H1 (cell line): ENCODE results near the gene LLPH. TPM values are rescaled to one million over a fixed set of nuclear protein-coding genes. Genes with fewer than 3 reads are reported as not detected.
A peak's percentile ranks its signal among the peaks of the same experiment; 100 is the strongest.

Experiments used
- PHF8 ChIP-seq: fragments of 200-600 bp; sonication (generic); conservative IDR thresholded peaks from 2 replicates; pipeline ENCODE4 v1.7.1; 2012; ENCODE audit warnings: low read depth, mild to moderate bottlenecking, inconsistent platforms, low read length, moderate library complexity
- RFX5 ChIP-seq: IDR thresholded peaks from 2 replicates; pipeline ENCODE4 v1.6.1; 2011; ENCODE audit warnings: low read depth, low read length, improper control_type of control experiment, borderline replicate concordance
- polyA plus RNA-seq, 7 experiments: library from polyadenylated mRNA; depleted of rRNA in 3 of 7; stranded (reverse) in 5 of 7; unstranded in 2 of 7; fragments of >200 nt in 5 of 7; fragments of 200-250 nt in 2 of 7; gene quantifications; 1 replicate in 5 of 7; 2 replicates in 1 of 7; 4 replicates in 1 of 7; pipeline versions ENCODE4 v1.2.1 to v1.2.3, GENCODE V29; 2011 to 2013; ENCODE audit warnings: missing spikeins in 2 of 7, mixed read lengths in 2 of 7
- total RNA-seq: library from RNA; stranded (reverse); fragmentation: NEBNext Ultra II Directional; extraction: Animal tissue kit (Norgen Biotek cat#: 25700); gene quantifications from 2 replicates; pipeline ENCODE4 v1.2.1, GENCODE V29; 2021
- TF ChIP-seq, protein P1 (sequence below): IDR thresholded peaks from 2 replicates; pipeline ENCODE4 v1.6.1; 2012; ENCODE audit warnings: low read length, inconsistent platforms

LLPH gene
- total and polyA plus RNA-seq, 2 of the 8 experiments (the other 6 are each of a cell fraction or from before 2014, with no cell fraction given) = 2.3 to 31.3 TPM

GRCh38 chr12:66169221-66170170 is 38.9 kb upstream of the LLPH start, which contains the start of gene TMBIM4 (continued):
- TF ChIP-seq, protein P1, sequence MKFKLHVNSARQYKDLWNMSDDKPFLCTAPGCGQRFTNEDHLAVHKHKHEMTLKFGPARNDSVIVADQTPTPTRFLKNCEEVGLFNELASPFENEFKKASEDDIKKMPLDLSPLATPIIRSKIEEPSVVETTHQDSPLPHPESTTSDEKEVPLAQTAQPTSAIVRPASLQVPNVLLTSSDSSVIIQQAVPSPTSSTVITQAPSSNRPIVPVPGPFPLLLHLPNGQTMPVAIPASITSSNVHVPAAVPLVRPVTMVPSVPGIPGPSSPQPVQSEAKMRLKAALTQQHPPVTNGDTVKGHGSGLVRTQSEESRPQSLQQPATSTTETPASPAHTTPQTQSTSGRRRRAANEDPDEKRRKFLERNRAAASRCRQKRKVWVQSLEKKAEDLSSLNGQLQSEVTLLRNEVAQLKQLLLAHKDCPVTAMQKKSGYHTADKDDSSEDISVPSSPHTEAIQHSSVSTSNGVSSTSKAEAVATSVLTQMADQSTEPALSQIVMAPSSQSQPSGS = no peak
- TF ChIP-seq RFX5 (no peak), PHF8 (peak; percentile 61; the same call in 1 of the 2 replicates)
